Left lung (tissue), 14 donors: Measurements from ENCODE around the gene PIGZ. TPM values are rescaled to one million over a fixed set of nuclear protein-coding genes. Genes with fewer than 3 reads are reported as not detected.

Experiments
- ATAC-seq: fragments of 200-7000 bp; cut with Tn5 transposase; one replicate; pipeline ENCODE4 v1.9.1; 2020; ENCODE audit warnings: moderate library complexity
- DNase-seq, 4 donors: peaks; one replicate each; pipeline ENCODE4 v3.0.0-alpha.2; 2013 to 2020
- H3K27ac ChIP-seq, 2 donors: fragments of 200-600 bp; sonication (generic) in 1 of 2; one replicate each; pipeline versions ENCODE4 v1.5.0 to v1.8.0; 2020 to 2021
- H3K27me3 ChIP-seq, 2 donors: fragments of 200-600 bp; sonication (generic) in 1 of 2; one replicate each; pipeline versions ENCODE4 v1.5.0 to v1.8.0; 2020 to 2021
- H3K36me3 ChIP-seq, 2 donors: fragments of 200-600 bp; sonication (generic) in 1 of 2; one replicate each; pipeline versions ENCODE4 v1.5.0 to v1.8.0; 2020 to 2021
- H3K4me1 ChIP-seq, 2 donors: fragments of 200-600 bp; one replicate each; pipeline ENCODE4 v1.8.0; 2021
- H3K4me3 ChIP-seq, 2 donors: fragments of 200-600 bp; sonication (generic) in 1 of 2; one replicate each; pipeline versions ENCODE4 v1.5.0 to v1.8.0; 2020 to 2021; ENCODE audit warnings: mild to moderate bottlenecking in 1 of 2
- H3K9me3 ChIP-seq, 2 donors: fragments of 200-600 bp; sonication (generic) in 1 of 2; one replicate each; pipeline versions ENCODE4 v1.5.0 to v1.8.0; 2020 to 2021
- CTCF ChIP-seq, 2 donors: fragments of 200-600 bp; sonication (generic) in 1 of 2; IDR thresholded peaks; one replicate each; pipeline versions ENCODE4 v1.5.0 to v1.8.0; 2021; ENCODE audit warnings: antibody characterized with exemption in 2 of 2
- intact Hi-C, 2 donors: fragments of 100-400 bp; cut with DNase I; formaldehyde crosslinking; loops; one replicate each; pipeline versions ENCODE4 v1.11.2 to v1.14.2; 2022
- long read RNA-seq, 12 donors: library from polyadenylated mRNA in 2 of 12; unstranded in 2 of 12; transcript quantifications; one replicate each; pipeline ENCODE4 v2.0.0 and lab custom pipeline, GENCODE V29; 2019 to 2026
- polyA plus RNA-seq, 6 donors: library from polyadenylated mRNA; unstranded; fragments of 120-200 nt; gene quantifications; one replicate each; pipeline ENCODE4 v1.2.1, GENCODE V29; 2013; ENCODE audit not compliant: insufficient read length in 6 of 6
- total RNA-seq, 2 donors: library from RNA; stranded (reverse); fragmentation: NEBNext Ultra II Directional; extraction: Animal tissue kit (Norgen Biotek cat#: 25700); gene quantifications; one replicate each; pipeline ENCODE4 v1.2.1, GENCODE V29; 2021
- donor health status: DM: no; HTN: yes; CAD: no.
- donor health status: DM: no; HTN: no; CAD: no.

Gene PIGZ, protein sequence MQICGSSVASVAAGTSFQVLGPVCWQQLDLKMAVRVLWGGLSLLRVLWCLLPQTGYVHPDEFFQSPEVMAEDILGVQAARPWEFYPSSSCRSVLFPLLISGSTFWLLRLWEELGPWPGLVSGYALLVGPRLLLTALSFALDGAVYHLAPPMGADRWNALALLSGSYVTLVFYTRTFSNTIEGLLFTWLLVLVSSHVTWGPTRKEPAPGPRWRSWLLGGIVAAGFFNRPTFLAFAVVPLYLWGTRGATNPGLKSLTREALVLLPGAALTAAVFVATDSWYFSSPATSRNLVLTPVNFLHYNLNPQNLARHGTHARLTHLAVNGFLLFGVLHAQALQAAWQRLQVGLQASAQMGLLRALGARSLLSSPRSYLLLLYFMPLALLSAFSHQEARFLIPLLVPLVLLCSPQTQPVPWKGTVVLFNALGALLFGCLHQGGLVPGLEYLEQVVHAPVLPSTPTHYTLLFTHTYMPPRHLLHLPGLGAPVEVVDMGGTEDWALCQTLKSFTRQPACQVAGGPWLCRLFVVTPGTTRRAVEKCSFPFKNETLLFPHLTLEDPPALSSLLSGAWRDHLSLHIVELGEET
- total RNA-seq (1 to 10 TPM; 2.9 to 6.3 TPM), polyA plus RNA-seq (1 to 10 TPM; 1.0 to 2.5 (median 1.9) TPM)
- long read RNA-seq, donor 1, partial matches to known transcripts, result 0 of 3 reads
- long read RNA-seq, donor 1, other reads (novel, unspliced or antisense), result 0 of 3 reads
- long read RNA-seq, donor 2, partial matches to known transcripts, result 0 of 5 reads
- long read RNA-seq, donor 2, other reads (novel, unspliced or antisense), result 0 of 5 reads
- long read RNA-seq, donor 3, result 0 reads
- long read RNA-seq, donor 4, partial matches to known transcripts, result 0 of 5 reads
- long read RNA-seq, donor 4, other reads (novel, unspliced or antisense), result 2 of 5 reads
- long read RNA-seq, donor 5, result 0 reads
- long read RNA-seq, donor 6, partial matches to known transcripts, result 0 of 1 reads
- long read RNA-seq, donor 6, other reads (novel, unspliced or antisense), result 0 of 1 reads
- long read RNA-seq, donor 7, result 0 reads
- long read RNA-seq, donor 8, partial matches to known transcripts, result 0 of 1 reads
- long read RNA-seq, donor 8, other reads (novel, unspliced or antisense), result 0 of 1 reads
- long read RNA-seq, donor 9, result 0 reads
- long read RNA-seq, donor 10, partial matches to known transcripts, result 0 of 3 reads
- long read RNA-seq, donor 10, other reads (novel, unspliced or antisense), result 0 of 3 reads
- long read RNA-seq, donor 11, partial matches to known transcripts, result 0 of 5 reads
- long read RNA-seq, donor 11, other reads (novel, unspliced or antisense), result 0 of 5 reads
- long read RNA-seq, donor 12, partial matches to known transcripts, result 0 of 1 reads
- long read RNA-seq, donor 12, other reads (novel, unspliced or antisense), result 0 of 1 reads

- Histone ChIP-seq H3K4me3 (peak within 1 kb of the TSS; percentile 88 to 90), H3K4me1 (peaks cover 7 to 20% of the 10 kb centered on the region in 2 donors), H3K9me3 (no peaks in the 10 kb centered on the region), H3K27me3 (no peaks in the 10 kb centered on the region), H3K36me3 (no peaks in the 10 kb centered on the region), H3K27ac (peak within 1 kb of the TSS; percentile 82 to 86)
- intact Hi-C loops, result loop anchor here in 1 of 2 donors (5.0 kb wide), 1 partner anchor 131 kb away; no protein-coding TSS in a partner anchor
- ATAC-seq, result peak; percentile 84
- peak in 1 of 4 donors; percentile 90 for DNase-seq
- TF ChIP-seq CTCF (IDR thresholded peaks at IDR 0.05), result no peak
Measured at GRCh38 chr3:196968233-196969133, at the start of gene PIGZ. Gene PIGZ (minus strand): TSS chr3:196968833. CDS start chr3:196952031, 16,802 bp downstream.

GRCh38 chr3:197017003-197017402, 48.4 kb upstream of the PIGZ start:
- intact Hi-C loops, result no loop called here
- H3K27ac ChIP-seq, result no peak overlapping the region
- ATAC-seq, result no peak

DNA sequence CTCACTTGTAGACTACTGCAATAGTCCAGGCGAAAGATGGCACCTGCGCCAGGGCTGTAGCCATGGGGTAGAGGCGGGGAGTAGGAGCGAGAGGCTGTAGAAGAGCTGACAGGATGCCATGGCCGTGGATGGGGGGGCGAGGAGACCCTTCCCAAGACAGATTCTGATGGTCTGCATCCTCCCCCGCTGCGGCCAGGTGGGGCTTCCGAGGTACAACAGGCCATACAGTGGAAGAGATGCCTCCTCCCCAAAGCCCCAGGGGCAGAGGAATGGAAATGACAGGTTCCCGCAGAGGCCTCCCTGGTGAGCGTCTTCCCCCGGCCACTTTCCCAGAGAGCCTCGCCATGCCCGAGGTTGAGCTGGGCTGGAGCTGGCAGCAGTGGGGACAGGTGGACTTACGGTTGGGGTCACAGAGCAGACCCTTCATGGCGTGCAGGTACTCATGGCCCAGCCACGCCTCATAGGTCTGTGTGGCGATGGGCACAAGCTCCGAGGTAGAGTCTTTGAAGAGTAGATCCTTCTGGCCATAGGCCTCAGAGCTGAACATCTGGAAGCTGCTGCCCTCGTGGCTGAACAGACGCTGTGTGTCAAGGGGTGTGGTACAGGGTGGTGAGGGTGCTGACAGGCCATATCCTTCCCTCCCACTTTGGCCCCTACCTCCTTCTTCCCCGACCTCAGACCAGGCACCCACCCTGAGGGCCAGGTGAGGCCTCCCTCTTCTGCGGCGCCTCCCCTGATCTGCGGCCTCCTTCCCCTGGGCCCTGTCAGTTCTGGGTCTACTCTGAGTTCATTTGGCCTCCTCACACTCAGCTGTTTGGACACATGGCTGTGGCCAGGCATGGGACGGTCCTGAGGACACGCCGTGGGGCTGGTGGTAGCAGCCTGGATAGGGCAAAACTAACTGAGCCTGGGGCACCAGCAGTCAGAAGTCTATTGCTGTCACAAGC, 47.4 kb upstream of the PIGZ start:
- intact Hi-C loops, result no loop called here
- no peaks in the 10 kb centered on the region for H3K9me3 ChIP-seq
- H3K4me3 ChIP-seq, result no peak overlapping the region
- DNase-seq, result no peak
- no peak for TF ChIP-seq CTCF (IDR thresholded peaks at IDR 0.05)
- ATAC-seq, result no peak
- H3K27me3 ChIP-seq, result peaks cover 0 to 5% of the 10 kb centered on the region in 2 donors
- no peak overlapping the region for H3K27ac ChIP-seq
- H3K4me1 ChIP-seq, result no peaks in the 10 kb centered on the region
- no peaks in the 10 kb centered on the region for H3K36me3 ChIP-seq

More at GRCh38 chr3:197017003-197017402, 48.4 kb upstream of the PIGZ start:
- Histone ChIP-seq H3K36me3 (no peaks in the 10 kb centered on the region), H3K27me3 (peaks cover 0 to 14% of the 10 kb centered on the region in 2 donors), H3K9me3 (no peaks in the 10 kb centered on the region), H3K4me1 (no peaks in the 10 kb centered on the region), H3K4me3 (no peak overlapping the region)
- no peak for TF ChIP-seq CTCF (IDR thresholded peaks at IDR 0.05)
- no peak for DNase-seq
